ENCODE results near the gene MACROH2A1.

The MACROH2A1 gene

GRCh38 chr5:135388860-135389435, 10.1 kb downstream of the MACROH2A1 start:
- H3K27me3 ChIP-seq (ENCODE audit: insufficient read depth, low read depth, severe bottlenecking) = no peaks in the 10 kb centered on the region
- DNase-seq = no peak
- TF ChIP-seq CTCF (IDR thresholded peaks at IDR 0.05; ENCODE audit: low read depth, low read length) = no peak
- peaks cover 99% of the 10 kb centered on the region for H3K36me3 ChIP-seq
- no peak overlapping the region for H3K4me3 ChIP-seq (ENCODE audit: low read depth, low read length)
- no peaks in the 10 kb centered on the region for H3K9me3 ChIP-seq (ENCODE audit: severe bottlenecking)
- no peak overlapping the region for H3K27ac ChIP-seq

DNA sequence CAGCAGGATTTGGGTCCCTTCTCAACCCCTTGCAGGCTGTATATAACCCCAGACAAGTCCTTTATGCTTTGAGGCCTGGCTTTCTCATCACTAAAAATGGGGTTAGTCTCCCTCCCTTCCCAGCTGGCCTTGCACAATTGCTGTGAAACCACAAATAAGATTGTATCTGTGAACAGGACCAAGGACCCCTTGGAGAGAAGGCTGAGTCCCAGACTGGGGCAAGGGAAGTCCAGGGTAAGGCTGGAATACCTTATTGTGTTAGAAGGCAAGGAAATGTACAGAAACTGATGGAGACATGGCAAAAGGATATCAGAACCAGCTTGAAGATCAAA, 11.4 kb downstream of the MACROH2A1 start:
- Histone ChIP-seq H3K4me3 (ENCODE audit: low read depth, low read length) (no peak overlapping the region), H3K9me3 (ENCODE audit: severe bottlenecking) (no peaks in the 10 kb centered on the region), H3K36me3 (peaks cover 100% of the 10 kb centered on the region), H3K27ac (no peak overlapping the region), H3K27me3 (ENCODE audit: insufficient read depth, low read depth, severe bottlenecking) (no peaks in the 10 kb centered on the region)
- no peak for DNase-seq
- no peak for TF ChIP-seq CTCF (IDR thresholded peaks at IDR 0.05; ENCODE audit: low read depth, low read length)

DNA sequence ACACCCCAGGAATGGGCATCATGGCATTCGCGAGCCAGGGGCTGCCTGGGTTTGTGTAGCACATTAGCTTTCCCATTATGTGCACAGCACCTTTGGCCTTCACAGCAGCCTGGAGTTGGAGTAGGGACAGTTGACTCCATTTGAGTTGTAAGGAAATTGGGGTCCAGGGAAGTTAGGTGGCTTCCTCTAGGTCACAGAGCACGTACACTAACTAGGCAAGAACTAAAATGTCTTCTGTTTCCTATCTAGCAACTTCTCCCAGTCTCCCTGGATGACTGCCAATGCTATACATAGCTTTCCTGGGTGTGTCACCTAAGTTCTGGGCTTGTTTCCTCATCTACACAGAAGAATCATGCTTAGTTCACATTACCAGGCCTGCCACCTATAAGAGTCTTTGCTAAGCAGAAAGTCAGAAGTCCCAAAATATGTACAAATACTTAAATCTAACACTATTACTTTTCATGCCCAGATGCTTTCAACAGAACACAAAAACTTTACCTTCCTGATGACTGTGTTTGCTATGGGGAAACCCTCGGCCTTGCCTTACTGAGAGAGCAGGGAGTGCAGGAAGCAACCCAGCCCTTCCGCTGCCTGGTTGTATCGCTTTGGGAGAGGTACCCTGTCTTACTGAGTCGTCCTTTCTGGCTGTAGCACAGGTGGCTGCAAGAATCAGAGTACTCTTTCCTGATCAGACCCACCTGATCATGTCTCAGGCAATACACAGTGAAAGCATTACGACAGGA, 12.0 kb downstream of the MACROH2A1 start:
- DNase-seq = no peak
- H3K36me3 ChIP-seq = peaks cover 100% of the 10 kb centered on the region

GRCh38 chr5:135386096-135386495, 12.9 kb downstream of the MACROH2A1 start:
- Histone ChIP-seq H3K27ac (no peak overlapping the region), H3K27me3 (ENCODE audit: insufficient read depth, low read depth, severe bottlenecking) (no peaks in the 10 kb centered on the region), H3K4me3 (ENCODE audit: low read depth, low read length) (no peak overlapping the region), H3K9me3 (ENCODE audit: severe bottlenecking) (no peaks in the 10 kb centered on the region), H3K36me3 (peaks cover 100% of the 10 kb centered on the region)
- TF ChIP-seq CTCF (IDR thresholded peaks at IDR 0.05; ENCODE audit: low read depth, low read length) = no peak
- no peak for DNase-seq

More for the DNA sequence above, 12.0 kb downstream of the MACROH2A1 start:
- H3K4me3 ChIP-seq (ENCODE audit: low read depth, low read length) = no peak overlapping the region
- no peak for TF ChIP-seq CTCF (IDR thresholded peaks at IDR 0.05; ENCODE audit: low read depth, low read length)
- H3K27ac ChIP-seq = no peak overlapping the region
- no peaks in the 10 kb centered on the region for H3K27me3 ChIP-seq (ENCODE audit: insufficient read depth, low read depth, severe bottlenecking)
- H3K9me3 ChIP-seq (ENCODE audit: severe bottlenecking) = no peaks in the 10 kb centered on the region

GRCh38 chr5:135385576-135385975, 13.5 kb downstream of the MACROH2A1 start:
- TF ChIP-seq CTCF (IDR thresholded peaks at IDR 0.05; ENCODE audit: low read depth, low read length) = no peak
- Histone ChIP-seq H3K27ac (no peak overlapping the region), H3K9me3 (ENCODE audit: severe bottlenecking) (no peaks in the 10 kb centered on the region), H3K27me3 (ENCODE audit: insufficient read depth, low read depth, severe bottlenecking) (no peaks in the 10 kb centered on the region), H3K4me3 (ENCODE audit: low read depth, low read length) (no peak overlapping the region), H3K36me3 (peaks cover 100% of the 10 kb centered on the region)
- DNase-seq = no peak

DNA sequence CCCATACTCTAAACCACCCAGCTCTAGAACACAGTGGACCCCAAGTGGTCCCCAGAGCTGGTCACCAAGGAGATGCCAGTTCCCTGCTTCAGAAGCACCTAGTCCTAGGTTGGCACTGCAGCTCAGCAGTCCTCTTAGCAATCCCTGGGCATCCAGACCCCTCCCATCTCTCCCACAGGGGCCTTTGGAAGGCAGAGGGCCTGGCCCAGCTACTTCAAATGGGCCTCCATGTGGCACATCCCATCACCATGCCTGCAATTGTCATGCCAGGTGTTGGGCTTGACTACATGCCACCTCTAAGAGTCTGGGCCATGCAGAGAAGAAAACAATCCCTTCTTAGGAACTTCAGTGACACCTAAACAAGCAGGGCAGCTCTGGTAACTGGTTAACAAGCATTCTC, 14.1 kb downstream of the MACROH2A1 start:
- TF ChIP-seq CTCF (IDR thresholded peaks at IDR 0.05; ENCODE audit: low read depth, low read length) = no peak
- Histone ChIP-seq H3K9me3 (ENCODE audit: severe bottlenecking) (no peaks in the 10 kb centered on the region), H3K4me3 (ENCODE audit: low read depth, low read length) (no peak overlapping the region), H3K27me3 (ENCODE audit: insufficient read depth, low read depth, severe bottlenecking) (no peaks in the 10 kb centered on the region), H3K27ac (no peak overlapping the region), H3K36me3 (peaks cover 100% of the 10 kb centered on the region)
- DNase-seq = no peak

All from WERI-Rb-1 (cell line).